ENCODE results near the gene PRUNE2.

DNA sequence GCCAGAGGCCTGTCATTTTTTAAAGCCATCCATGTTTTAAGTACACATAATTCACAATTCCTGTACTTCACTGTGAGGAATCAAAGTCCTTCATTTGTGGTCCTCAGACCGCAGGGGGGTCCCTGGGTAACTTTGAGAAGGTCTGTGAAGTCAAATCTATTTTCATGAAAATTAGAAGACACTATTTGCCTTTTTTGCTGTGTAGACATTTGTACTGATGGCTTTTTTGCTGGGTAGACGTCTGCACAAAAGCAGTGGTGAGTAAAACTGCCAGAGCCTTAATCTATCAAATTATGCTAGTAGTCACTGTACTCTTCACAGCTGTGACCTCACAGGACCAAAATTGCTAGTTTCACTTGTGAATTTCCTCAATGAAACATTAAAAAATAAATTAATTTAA lies 25.7 kb downstream of the PRUNE2 start:
- TF ChIP-seq SP1 (IDR thresholded peaks at IDR 0.05): no peak
- TF ChIP-seq ELF4 (IDR thresholded peaks at IDR 0.05): no peak
- TF ChIP-seq FOXM1 (IDR thresholded peaks at IDR 0.05; ENCODE audit: borderline replicate concordance): no peak
- TF ChIP-seq L3MBTL2 (conservative IDR thresholded peaks at IDR 0.05): no peak
- no peak for TF ChIP-seq HDGF (IDR thresholded peaks at IDR 0.05; ENCODE audit: borderline replicate concordance)
- TF ChIP-seq BHLHE40 (IDR thresholded peaks at IDR 0.05; ENCODE audit: borderline replicate concordance): no peak
- TF ChIP-seq ZNF384 (IDR thresholded peaks at IDR 0.05): no peak
- TF ChIP-seq SUZ12 (IDR thresholded peaks at IDR 0.05): no peak
- no peak for TF ChIP-seq LEF1 (IDR thresholded peaks at IDR 0.05; ENCODE audit: borderline replicate concordance)

All from HEK293T (cell line).